Kidney (tissue), 14 donors: ENCODE measurements around the gene KCNMB4. TPM values are rescaled to one million over a fixed set of nuclear protein-coding genes. Genes with fewer than 3 reads are reported as not detected.

ENCODE experiments used
- DNase-seq, 5 donors: peaks; one replicate each; pipeline ENCODE4 v3.0.0-alpha.2; 2013 to 2020
- FAIRE-seq: peaks from 2 replicates; lab custom pipeline; 2012; peaks lifted over from hg19 to GRCh38; lab: Jason Lieb, UNC
- H3K27ac ChIP-seq, 2 donors: one replicate each; pipeline ENCODE4 v1.7.0; 2013; ENCODE audit warnings: low read depth in 2 of 2, low read length in 2 of 2, inconsistent platforms in 1 of 2
- H3K27me3 ChIP-seq: one replicate; pipeline ENCODE4 v1.7.1; 2013; ENCODE audit warnings: low read length, inconsistent platforms; ENCODE audit not compliant: control insufficient read depth, insufficient read depth
- H3K36me3 ChIP-seq, 3 donors: one replicate each; pipeline versions ENCODE4 v1.7.0 to v1.7.1; 2013; ENCODE audit warnings: low read length in 3 of 3, control low read depth in 1 of 3, inconsistent platforms in 1 of 3; ENCODE audit not compliant: insufficient read depth in 3 of 3, control insufficient read depth in 2 of 3
- H3K4me1 ChIP-seq, 3 donors: one replicate each; pipeline versions ENCODE4 v1.7.0 to v1.7.1; 2013; ENCODE audit warnings: low read length in 3 of 3, inconsistent platforms in 1 of 3, low read depth in 1 of 3; ENCODE audit not compliant: control insufficient read depth in 2 of 3, insufficient read depth in 2 of 3
- H3K4me3 ChIP-seq, 3 donors: one replicate each; pipeline versions ENCODE4 v1.7.0 to v1.8.1; 2013; ENCODE audit warnings: low read length in 3 of 3, control low read depth in 1 of 3, inconsistent platforms in 1 of 3
- H3K9ac ChIP-seq, 3 donors: one replicate each; pipeline versions ENCODE4 v1.7.0 to v1.7.1; 2013; ENCODE audit warnings: low read length in 3 of 3, control low read depth in 1 of 3, inconsistent platforms in 1 of 3
- H3K9me3 ChIP-seq, 3 donors: one replicate each; pipeline versions ENCODE4 v1.7.0 to v1.7.1; 2013; ENCODE audit warnings: low read length in 3 of 3, control low read depth in 1 of 3, inconsistent platforms in 1 of 3; ENCODE audit not compliant: control insufficient read depth in 2 of 3, insufficient read depth in 1 of 3
- CTCF ChIP-seq: IDR thresholded peaks from 3 replicates; pipeline ENCODE4 v1.5.1; 2012; ENCODE audit warnings: mild to moderate bottlenecking, moderate library complexity, borderline replicate concordance; ENCODE audit not compliant: insufficient read depth; ENCODE audit errors: extremely low read depth
- intact Hi-C: fragments of 100-400 bp; cut with DNase I; formaldehyde crosslinking; loops from one replicate; pipeline ENCODE4 v1.11.1; 2022
- polyA plus RNA-seq: library from polyadenylated mRNA; stranded (reverse); fragments of 350-450 nt; fragmentation: Illumina TruSeq; extraction: RNeasy Lipid Tissue Mini Kit (QIAGEN cat#74804); gene quantifications from one replicate; pipeline ENCODE4 v1.2.3, GENCODE V29; 2014; ENCODE audit warnings: low read depth, low replicate concordance; ENCODE audit not compliant: insufficient read depth
- total RNA-seq: library from RNA; stranded (reverse); fragmentation: NEBNext Ultra II Directional; extraction: Animal tissue kit (Norgen Biotek cat#: 25700); gene quantifications from one replicate; pipeline ENCODE4 v1.2.1, GENCODE V29; 2021
- donor health status: control.
- donor health status: control.
- donor health status: control.
- donor health status: control.
- donor health status: control.
- donor health status: DM: yes; HTN: yes; CAD: no.
- donor health status: Normal renal cell carcinoma (clear cell type).

KCNMB4 gene
- total and polyA plus RNA-seq, 2 donors from 2014 or later: 3.9 to 5.6 TPM

- DNase-seq (peak in 3 of 5 donors; percentile 60 to 77 (median 77)), FAIRE-seq (no peak)
- Histone ChIP-seq H3K36me3 (no peaks in the 10 kb centered on the region), H3K4me3 (peak overlapping the region; percentile 85 to 95 (median 86)), H3K9me3 (no peaks in the 10 kb centered on the region), H3K27ac (peak overlapping the region; percentile 20 to 67), H3K9ac (peak overlapping the region; percentile 28 to 85 (median 29)), H3K27me3 (peaks cover 12% of the 10 kb centered on the region), H3K4me1 (peaks cover 0 to 7% (median 0%) of the 10 kb centered on the region in 3 donors)
- TF ChIP-seq CTCF: no peak
- intact Hi-C loops: no loop called here
Observed at GRCh38 chr12:70367258-70368141, 1.4 kb downstream of the KCNMB4 start.

GRCh38 chr12:70372881-70373280 is 6.8 kb downstream of the KCNMB4 start:
- Histone ChIP-seq H3K4me3 (no peak overlapping the region), H3K9ac (no peak overlapping the region), H3K36me3 (no peaks in the 10 kb centered on the region), H3K4me1 (no peaks in the 10 kb centered on the region), H3K9me3 (no peaks in the 10 kb centered on the region), H3K27ac (no peak overlapping the region), H3K27me3 (no peaks in the 10 kb centered on the region)
- DNase-seq (no peak), FAIRE-seq (no peak)
- intact Hi-C loops: no loop called here
- no peak for TF ChIP-seq CTCF

- Histone ChIP-seq H3K27ac (no peak overlapping the region), H3K4me3 (no peak overlapping the region), H3K4me1 (no peaks in the 10 kb centered on the region), H3K9ac (no peak overlapping the region), H3K27me3 (no peaks in the 10 kb centered on the region), H3K36me3 (no peaks in the 10 kb centered on the region), H3K9me3 (no peaks in the 10 kb centered on the region)
- intact Hi-C loops: no loop called here
- FAIRE-seq (no peak), DNase-seq (no peak)
- TF ChIP-seq CTCF: no peak
Observed at GRCh38 chr12:70379846-70380245, 13.8 kb downstream of the KCNMB4 start.
